GM18498 (cell line): ENCODE results near the gene LRRC4C.
"Not testable (repeated sequence)": the region's sequence is repeated elsewhere in the genome, so short reads cannot be mapped to it uniquely, and the experiment has no call there.

Source experiments
- ATAC-seq: cut with Tn5 transposase; IDR thresholded peaks from one replicate; pipeline ENCODE4 v1.9.1; 2021; ENCODE audit warnings: mild to moderate bottlenecking, moderate library complexity; ENCODE audit not compliant: unreplicated experiment

The LRRC4C gene

DNA sequence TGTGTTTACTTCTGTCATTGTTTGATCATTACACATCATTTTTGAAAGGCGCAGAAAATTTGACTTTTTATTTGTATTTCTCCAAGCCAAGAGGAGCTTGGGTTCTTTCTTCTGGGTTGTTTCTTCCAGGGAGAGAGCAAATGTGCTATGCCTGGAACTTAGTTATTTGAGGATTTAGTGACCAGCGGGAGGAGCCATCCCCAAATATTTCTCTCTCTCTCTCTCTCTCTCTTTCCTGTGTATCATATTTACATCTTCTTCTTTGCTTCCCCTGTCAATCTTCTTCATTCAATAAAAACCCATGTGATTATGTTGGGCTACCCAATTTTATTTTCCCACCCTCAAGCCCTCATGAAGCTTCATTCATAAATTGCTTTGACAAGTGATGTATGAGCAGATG is 534.5 kb downstream of the LRRC4C start:
- no peak for ATAC-seq

DNA sequence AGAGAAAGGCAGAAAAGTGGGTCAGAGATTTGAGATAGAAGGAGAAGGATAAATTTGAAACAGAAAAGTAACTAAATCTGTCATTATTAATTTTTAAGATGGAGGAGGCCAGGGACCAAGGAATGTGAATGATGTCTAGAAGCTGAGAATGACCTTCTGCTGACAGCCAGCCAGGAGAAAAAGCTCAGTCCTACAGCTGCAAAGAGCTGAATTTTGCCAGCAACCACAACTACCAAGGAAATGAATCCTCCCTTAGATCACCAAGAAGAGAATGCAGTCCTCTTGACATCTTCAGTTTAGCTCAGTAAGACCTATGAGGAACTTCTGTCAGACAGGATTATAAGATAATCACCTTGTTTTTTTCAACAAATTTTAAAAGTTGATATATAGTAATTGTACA is 538.2 kb downstream of the LRRC4C start:
- no peak for ATAC-seq

DNA sequence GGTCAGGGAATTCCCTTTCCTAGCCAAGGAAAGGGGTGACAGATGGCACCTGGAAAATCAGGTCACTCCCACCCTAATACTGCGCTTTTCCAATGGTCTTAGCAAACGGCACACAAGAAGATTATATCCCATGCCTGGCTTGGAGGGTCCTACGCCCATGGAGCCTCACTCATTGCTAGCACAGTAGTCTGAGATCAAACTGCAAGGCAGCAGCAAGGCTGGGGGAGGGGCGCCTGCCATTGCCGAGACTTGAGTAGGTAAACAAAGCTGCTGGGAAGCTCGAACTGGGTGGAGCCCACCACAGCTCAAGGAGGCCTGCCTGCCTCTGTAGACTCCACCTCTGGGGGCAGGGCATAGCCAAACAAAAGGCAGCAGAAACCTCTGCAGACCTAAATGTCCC is 548.7 kb downstream of the LRRC4C start:
- not testable (repeated sequence) for ATAC-seq

DNA sequence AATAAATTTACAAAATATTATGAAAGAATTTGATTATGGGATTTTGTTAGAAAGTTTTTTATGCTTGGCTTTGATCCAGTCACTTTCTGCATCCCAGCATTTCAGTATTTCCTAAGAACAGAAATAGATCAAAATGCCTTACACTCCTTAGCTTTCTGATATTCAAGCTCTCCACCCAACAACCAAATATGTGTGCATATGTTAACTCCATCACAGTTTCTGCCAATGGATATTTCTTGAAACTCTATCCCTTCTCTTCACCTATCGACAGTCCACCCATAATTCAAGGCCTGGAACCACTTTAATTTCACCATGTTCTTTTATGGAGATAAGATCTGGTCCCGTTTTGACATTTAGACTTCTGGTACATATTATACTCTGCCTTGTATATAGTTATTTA is 565.0 kb downstream of the LRRC4C start:
- no peak for ATAC-seq

DNA sequence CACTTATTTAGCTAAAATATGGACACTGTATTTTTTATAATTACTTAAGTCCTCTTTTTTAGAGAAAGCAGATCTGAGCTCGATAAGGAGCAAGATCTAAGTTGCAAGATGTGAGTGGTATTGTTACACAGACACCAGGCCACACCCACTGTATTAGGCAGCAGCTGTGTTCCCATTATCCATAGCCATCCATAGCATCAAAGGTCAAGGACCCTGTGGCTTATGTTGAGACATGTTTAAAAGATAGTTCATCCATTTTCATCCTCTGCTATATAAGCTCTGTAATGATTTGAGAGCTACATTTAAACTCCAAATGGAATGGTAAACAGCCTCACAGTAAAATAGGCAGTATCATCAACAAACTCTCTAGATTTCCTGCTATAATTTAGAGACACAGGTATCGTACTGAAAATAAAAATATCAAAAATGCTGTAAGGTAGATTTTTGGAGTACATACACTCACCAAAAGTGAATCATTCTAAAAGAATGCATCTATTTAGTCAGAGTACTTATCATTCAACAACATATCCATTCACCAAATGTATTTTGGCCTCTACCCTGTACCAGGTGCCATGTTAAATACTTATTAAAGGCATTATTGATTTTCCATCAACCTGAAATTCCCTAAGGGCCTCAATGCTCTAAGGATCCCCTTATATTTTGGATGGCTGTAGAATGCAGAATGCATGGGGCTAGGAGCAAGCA is 574.0 kb downstream of the LRRC4C start:
- ATAC-seq, result no peak

DNA sequence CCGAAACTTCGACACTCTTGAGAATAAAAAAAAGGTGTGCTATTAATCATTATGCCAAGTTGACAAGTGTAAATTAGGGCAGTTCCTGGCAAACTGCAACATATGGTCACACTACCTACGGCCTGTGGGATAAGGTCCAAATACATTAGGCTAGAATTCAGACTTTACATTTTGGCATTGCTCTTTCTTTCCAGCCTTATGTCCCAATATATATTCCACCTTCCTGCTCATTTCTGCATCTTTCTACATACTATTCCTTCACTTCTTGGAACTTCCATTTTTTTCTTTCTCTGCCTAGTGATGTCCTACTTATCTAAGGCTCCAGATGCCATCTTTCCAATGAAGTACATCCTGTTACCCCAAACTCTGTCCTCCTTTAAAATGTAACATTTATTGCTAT is 577.2 kb downstream of the LRRC4C start:
- no peak for ATAC-seq

DNA sequence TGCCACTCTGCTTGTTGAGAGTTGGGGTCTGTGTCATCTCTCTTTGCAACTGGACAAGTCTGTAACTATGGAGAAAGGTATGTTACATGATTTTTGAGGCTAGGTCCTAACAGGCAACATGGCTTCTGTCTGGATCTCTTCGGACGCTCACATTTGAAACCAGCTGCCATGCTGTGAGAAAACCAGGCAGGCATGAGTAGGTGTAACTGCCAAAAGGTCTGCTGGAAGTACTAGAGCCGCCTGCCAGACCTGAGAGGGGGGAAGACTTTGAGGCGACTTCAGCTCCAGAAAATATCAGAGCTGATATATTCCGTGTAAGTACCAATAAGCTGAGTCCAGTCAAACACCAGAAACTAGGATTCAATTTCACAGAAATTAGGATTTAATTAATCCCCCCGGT is 579.5 kb downstream of the LRRC4C start:
- no peak for ATAC-seq

DNA sequence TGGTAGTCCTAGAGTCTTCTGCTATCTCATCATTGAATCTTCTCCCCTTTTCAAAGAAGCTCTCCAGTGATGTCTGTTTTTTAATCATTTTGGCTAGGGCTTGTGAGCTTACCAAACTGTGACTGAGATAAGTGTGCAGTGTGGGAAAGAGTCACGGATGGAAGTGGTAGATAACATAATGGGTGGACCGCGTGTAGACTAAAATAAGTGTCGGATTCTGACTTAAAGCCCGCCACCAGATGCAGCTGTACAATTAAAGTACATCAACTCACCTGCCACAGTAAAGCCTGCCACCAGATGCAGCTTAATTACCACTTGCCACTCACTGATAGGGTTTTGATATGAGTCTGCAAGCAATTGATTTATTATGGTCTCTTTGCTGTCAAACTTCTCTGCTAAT is 581.5 kb downstream of the LRRC4C start:
- no peak for ATAC-seq

DNA sequence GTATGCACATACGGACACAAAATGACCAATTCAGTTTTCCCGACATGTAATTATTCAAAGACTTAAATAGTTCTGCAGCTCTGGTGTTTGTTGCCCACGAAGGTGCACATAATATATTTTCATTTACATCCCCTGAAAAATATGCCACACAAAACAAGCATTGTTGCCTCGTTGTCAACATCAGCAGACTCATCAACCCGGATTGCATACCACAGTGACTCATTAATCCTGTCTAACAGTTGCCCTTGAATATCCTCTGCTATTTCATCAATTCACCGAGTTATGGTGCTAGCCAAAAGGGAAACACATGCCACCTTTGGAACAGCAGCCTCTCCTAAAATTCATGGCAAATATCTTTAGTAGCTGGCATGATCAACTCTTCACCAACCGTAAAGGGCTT is 582.2 kb downstream of the LRRC4C start:
- no peak for ATAC-seq

DNA sequence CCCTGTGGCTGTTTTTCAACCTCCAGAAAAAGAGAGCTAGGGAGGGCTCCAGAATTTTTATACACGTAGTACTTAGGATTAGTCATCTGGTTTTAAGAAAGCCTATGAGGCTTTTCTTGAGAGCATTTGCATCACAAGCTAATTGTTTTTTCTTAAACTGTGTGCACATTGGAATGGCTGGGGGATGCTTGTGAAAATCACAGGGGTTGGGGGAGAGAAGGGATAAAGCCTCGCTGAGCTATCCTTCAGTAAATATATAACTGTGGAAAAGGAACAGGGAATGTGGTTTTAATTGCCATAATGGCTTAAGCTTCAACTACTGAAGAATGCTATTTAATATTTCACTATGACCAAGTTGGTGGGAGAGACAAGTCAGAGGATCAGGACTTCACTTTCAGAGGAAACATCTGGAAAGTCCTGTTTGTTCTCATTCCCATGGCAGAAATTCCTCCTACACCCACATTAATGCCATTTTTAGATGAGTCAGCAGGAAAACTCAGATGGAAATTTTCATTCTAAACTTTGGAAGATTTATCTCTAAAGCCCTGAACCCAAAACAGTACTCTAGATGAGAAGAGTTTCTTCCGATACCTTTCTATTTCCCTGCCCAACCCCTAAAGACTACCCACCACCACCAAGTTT is 591.3 kb downstream of the LRRC4C start:
- no peak for ATAC-seq

DNA sequence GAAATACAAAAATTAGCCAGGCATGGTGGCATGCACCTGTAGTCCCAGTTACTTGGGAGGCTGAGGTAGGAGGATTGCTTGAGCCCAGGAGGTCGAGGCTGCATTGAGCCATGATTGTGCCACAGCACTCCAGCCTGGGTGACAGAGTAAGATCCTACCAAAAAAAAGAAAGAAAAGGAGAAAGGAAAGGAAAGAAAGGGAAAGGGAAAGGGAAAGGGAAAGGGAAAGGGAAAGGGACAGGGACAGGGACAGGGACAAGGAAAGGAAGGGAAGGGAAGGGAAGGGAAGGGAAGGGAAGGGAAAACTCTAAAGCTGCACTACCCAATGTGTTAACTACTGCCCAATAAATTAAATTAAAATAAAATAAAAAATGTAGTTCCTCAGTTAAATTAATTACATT is 601.7 kb downstream of the LRRC4C start:
- ATAC-seq, result not testable (repeated sequence)

DNA sequence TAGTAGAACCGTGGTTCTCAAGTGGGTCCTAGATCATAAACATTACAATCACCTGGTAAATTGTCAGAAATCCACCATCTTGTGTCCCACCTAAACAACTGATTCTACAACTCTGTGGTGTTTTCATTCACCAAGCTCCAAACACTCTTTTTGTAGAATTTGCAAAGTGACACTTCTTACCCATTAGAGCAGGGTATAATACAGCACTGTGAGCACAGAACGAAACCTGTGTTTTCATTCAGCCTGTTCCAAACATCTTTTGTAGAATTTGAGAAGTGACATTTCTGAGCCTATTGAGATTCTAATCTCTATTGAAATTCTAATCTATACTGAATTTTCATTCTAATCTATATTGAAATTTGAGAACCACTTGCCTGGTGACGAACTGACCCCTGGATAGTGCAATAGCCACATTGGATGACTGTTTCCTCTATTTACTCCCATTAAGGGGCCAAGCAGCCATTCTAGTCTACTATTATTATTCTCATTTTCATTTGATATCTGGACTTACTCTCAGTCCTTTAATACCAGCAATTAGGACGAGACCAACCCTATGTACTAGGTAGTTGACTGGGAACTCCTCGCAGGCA is 616.6 kb downstream of the LRRC4C start:
- ATAC-seq, result no peak

DNA sequence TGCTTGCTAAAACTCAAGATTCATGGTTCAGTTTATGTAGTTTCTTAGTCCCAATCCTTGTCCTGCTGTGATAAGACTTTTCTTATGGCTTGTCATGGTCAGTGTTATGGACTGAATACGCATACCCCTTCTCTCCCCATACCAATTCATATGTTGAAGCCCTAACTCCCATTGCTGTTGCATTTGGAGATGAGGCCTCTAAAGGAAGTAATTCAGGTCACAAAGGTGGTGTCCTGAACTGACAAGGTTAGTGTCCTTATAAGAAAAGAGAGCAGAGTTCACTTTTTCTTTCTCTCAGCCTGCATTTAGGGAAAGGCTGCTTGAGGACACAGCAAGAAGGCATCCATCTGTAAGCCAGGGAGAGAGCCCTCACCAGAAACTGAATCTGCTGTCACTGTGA is 618.2 kb downstream of the LRRC4C start:
- ATAC-seq, result no peak

DNA sequence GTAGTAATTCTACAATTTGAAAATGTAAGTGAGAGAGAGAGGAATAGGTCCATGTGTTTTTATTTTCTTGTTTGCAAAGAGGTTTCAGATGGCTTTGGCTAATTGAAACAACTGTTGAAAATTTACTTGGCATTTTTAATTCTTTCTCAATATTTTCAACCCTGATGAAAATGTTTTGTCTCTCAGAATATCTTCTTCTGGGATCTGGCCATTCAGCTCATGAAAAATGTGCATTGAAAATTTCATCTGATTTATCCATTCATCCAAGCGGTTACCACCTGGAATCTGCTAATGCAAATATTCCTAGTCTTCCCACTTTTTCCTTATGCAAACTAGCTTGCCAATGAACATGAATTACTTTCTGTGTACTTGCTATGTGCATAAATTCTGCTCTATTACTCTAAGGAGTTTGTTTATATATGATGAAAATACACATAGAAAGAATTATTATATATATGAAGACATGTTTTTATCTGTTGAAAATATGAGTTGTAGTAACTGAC is 621.2 kb downstream of the LRRC4C start:
- ATAC-seq, result no peak

DNA sequence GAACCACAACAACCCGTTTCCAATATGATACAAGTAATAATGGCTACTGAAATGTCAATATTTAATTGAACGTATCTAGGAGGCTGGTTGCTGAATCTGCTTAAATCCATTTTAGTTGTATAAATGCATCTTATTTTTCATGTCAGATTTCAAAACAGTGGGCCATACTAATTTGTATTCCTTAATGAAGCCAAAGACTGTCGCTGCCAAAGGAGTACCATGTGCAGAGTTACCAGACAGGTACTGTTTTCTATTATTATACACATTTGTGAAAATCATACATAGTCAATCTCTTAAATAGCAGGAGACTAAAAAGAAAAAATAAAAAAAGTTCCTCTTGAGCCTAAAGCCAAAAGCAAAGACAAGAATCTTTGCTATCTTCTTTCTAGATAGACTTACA is 632.3 kb downstream of the LRRC4C start:
- ATAC-seq, result no peak

DNA sequence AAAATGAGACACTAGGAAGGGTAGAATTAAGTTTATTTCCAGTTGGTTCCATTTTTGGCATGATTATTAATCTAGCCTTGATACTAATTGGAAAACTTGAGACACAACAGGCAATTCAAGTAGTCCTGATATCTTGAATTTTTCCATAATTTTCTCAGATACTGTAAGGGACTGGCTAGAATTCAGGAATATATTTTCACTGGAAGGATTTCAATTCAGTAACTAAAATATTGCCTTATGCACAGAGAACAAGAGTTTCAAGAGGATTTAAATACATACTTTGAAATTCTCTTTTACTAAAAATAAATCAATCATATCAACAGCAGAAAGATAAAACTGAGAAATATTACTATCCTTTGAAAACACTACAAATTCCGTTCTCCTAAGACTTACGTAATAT is 632.9 kb downstream of the LRRC4C start:
- no peak for ATAC-seq

DNA sequence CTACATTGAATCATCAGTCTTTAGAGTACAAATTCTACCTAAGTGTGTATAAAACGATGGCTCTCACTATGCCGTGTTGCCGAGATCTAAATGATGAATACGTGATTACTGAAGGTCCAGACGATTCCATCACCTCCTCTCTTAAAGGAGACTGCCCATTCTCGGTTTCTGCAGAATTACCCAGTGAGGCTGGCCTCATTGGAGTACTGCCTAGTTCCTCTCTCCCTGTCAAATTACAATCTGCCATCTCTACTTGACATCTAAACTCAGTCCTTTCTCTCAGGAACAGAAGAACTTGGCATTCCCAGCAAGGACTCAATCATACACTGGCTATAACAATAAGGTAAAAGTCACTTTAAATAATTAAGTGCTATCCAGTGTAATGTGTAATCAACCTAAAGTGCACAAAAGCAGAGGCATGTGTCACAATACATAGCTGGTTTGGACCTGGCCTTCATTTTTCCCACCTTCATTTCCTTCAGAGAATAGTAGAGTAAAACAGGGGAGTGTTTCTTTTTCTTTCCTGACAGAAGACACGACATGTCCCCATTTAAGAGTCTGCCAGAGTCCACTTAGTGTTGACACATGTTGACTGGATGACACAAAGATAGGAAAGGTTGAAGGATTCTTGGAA is 634.1 kb downstream of the LRRC4C start:
- ATAC-seq, result no peak

DNA sequence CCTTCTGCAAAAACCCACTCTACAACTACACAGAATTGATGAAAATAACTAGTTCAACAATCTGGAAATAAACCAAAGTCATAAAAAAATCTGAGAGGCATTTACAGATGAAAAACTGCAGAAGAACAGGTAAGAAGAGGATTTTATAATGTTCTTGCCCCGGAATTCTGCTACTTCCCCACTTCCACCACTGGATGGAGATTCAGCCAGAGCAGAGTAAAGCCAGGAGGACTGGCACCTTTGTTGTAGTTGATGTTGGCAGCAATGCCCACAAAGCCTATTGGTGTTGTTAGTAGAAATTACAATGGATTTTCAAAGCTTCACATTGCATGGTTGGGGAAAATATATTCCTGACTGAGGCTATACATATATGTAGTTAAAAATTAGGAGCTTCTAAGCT is 640.2 kb downstream of the LRRC4C start:
- ATAC-seq, result no peak

DNA sequence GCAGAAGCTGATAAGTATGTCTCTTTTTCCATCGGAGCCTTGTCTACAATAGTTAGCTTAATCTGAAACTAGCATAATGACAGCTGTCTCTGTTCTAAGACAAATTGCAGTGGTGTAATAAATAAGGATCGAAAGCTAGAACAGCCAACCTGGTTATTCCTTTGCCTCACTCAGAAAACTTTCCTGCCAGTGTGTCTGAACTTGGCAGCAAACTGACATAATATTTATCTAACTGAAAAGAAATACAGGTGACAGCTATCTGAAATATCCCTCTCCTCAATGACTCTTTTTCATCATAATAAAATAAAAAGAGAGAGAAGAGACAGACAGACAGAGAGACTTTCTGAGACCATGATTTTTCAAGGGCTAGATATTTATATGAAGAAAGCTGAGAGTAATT is 642.5 kb downstream of the LRRC4C start:
- no peak for ATAC-seq

DNA sequence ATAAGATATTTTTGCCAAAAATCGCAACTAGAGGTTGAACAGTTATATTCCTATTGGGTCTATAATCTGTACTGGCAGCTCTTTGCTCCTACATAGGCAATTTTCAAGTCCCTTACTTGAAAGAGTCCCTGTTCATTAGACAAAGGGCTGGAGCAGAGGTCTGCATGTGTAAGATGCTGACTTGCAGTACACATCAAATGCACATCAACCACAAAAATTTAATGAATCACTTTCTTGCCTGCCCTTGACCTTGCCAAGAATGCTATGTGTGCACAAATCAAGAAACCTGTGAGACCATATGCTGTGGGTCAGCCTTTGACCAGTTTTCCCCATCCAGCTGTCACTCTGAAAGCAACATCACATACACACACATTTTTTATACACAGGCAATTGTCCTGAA is 661.5 kb downstream of the LRRC4C start:
- no peak for ATAC-seq

DNA sequence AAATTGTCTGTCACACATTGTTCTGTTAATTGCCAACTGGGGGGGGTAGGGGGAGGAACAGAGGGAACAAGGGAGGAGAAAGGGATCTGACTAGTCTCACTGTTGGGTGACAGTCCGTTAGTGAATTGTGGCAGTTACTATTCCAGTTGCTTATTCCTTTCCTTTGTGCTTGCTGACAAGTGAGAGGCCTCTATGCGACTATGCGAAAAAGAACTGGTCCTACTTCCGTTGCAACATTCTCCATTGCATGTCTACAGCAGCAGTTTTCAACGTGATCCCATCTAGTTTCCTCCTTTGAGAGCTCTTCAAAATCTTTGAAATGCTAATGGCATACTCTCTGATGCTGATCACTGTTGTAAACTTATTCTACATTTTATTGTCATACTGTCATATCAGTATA is 672.2 kb downstream of the LRRC4C start:
- no peak for ATAC-seq

DNA sequence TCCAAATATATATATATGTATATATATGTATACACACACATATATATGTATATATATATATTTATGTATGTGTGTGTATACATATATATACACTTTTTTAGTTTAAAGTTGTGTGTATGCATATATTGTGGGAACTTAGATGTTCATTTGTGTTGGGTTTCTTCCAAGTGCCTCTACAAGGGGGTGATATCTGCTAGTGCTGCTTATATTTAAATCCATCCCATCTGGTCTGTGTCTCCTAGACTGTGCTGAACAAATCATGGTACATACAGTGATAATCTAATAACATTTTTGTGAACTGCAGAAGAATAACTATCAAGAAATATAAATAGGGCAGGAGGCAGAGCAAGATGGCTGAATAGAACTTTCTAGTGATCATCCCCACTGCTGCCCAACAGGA is 696.4 kb downstream of the LRRC4C start:
- no peak for ATAC-seq
